ENCODE data around the gene TEX53. TPM values are rescaled to one million over a fixed set of nuclear protein-coding genes. Genes with fewer than 3 reads are reported as not detected.

TEX53 gene
- total RNA-seq, 4 donors from 2014 or later = not detected

DNA sequence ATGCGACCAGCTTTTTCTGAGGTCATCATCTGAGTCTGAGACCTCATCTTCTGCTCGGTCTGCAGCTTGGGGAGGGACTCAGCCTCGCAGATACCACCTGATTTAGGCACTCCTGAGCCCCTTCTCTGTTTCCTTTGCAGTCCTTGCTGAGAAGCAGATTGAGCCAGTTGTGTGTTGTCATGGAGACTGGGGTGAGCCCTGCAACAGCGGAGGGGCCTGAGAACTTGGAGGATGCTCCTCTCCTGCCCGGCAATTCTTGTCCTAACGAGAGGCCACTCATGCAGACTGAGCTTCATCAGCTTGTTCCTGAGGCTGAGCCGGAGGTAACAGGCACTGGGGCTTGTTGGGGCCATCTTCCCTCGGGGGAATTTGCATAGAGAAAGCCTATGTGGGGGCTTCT lies 19.2 kb downstream of the TEX53 start:
- Histone ChIP-seq H3K27me3 (no peaks in the 10 kb centered on the region), H3K4me3 (no peak overlapping the region), H3K27ac (no peak overlapping the region), H3K4me1 (no peaks in the 10 kb centered on the region), H3K9me3 (no peaks in the 10 kb centered on the region), H3K36me3 (peaks cover 0 to 63% of the 10 kb centered on the region in 2 donors)
- intact Hi-C loops (cut with DNase I; ENCODE audit: low total_unique reads) (no loop called here), in situ Hi-C loops (cut with MboI; ENCODE audit: low sequenced_read_pairs in 4 of 4) (loop anchor here in 1 of 4 donors (25.0 kb wide), 1 partner anchor 151 kb away; no protein-coding TSS in a partner anchor)
- no peak for ATAC-seq
- TF ChIP-seq CTCF (IDR thresholded peaks at IDR 0.05 in 4 of 5, conservative IDR thresholded peaks at IDR 0.05 in 1 of 5) = no peak
- TF ChIP-seq POLR2A (IDR thresholded peaks at IDR 0.05) = no peak
- no peak for DNase-seq

DNA sequence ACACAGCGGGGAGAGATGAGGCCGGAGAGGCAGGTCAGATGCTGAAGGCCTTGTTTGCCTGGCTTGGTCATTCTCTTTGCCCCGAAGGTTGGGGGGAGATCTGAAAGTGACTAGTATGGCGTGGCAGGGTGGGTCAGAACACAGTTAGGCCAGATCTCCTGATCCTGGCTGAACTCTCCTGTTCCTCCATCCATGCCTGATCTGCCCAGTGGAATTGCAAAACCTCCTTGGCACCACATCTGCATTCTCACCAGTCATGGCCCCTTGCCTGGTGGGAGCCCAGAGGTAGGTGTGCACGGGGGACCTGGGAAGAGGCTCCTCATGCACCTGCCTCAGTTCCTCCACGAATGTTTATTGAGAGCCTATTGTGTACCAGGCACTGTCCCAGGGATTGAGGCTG lies 23.2 kb downstream of the TEX53 start:
- peaks cover 0 to 54% of the 10 kb centered on the region in 2 donors for H3K36me3 ChIP-seq
- no peak overlapping the region for H3K27ac ChIP-seq
- no peaks in the 10 kb centered on the region for H3K9me3 ChIP-seq
- TF ChIP-seq POLR2A (IDR thresholded peaks at IDR 0.05) (no peak), CTCF (IDR thresholded peaks at IDR 0.05 in 4 of 5, conservative IDR thresholded peaks at IDR 0.05 in 1 of 5) (no peak)
- H3K4me3 ChIP-seq = no peak overlapping the region
- no peak for DNase-seq
- in situ Hi-C loops (cut with MboI; ENCODE audit: low sequenced_read_pairs in 4 of 4) (loop anchor here in 1 of 4 donors (25.0 kb wide), 1 partner anchor 147 kb away; no protein-coding TSS in a partner anchor), intact Hi-C loops (cut with DNase I; ENCODE audit: low total_unique reads) (no loop called here)
- no peak for ATAC-seq
- no peaks in the 10 kb centered on the region for H3K27me3 ChIP-seq
- no peaks in the 10 kb centered on the region for H3K4me1 ChIP-seq

- Histone ChIP-seq H3K4me1 (no peaks in the 10 kb centered on the region), H3K4me3 (no peak overlapping the region), H3K27me3 (no peaks in the 10 kb centered on the region), H3K36me3 (peaks cover 0 to 55% of the 10 kb centered on the region in 2 donors), H3K9me3 (no peaks in the 10 kb centered on the region), H3K27ac (no peak overlapping the region)
- in situ Hi-C loops (cut with MboI; ENCODE audit: low sequenced_read_pairs in 4 of 4) = loop anchor here in 1 of 4 donors (25.0 kb wide), 1 partner anchor 146 kb away; no protein-coding TSS in a partner anchor
- intact Hi-C loops (cut with DNase I; ENCODE audit: low total_unique reads) = no loop called here
- no peak for TF ChIP-seq CTCF (IDR thresholded peaks at IDR 0.05 in 4 of 5, conservative IDR thresholded peaks at IDR 0.05 in 1 of 5)
- no peak for TF ChIP-seq POLR2A (IDR thresholded peaks at IDR 0.05)
- no peak for DNase-seq
- no peak for ATAC-seq
Observed at GRCh38 chr9:114633438-114634089, 24.0 kb downstream of the TEX53 start.

DNA sequence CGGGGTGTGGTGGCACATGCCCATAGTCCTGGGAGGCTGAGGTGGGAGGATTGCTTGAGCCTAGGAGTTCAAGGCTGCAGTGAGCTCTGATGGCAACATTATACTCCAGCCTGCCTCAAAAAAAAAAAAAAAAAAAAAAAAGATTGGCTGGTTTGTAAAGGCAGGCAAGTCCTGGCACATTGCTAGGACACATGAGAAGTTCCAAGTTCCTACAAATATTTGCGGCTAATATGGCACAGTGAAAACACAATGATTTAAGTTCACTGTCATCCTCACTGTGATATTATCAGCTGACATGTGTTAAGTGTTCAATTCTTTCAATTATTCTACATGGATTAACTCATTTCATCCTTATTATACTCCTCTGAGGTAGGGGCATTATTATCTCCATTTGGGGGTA lies 26.4 kb downstream of the TEX53 start:
- H3K9me3 ChIP-seq = no peaks in the 10 kb centered on the region
- peaks cover 0 to 49% of the 10 kb centered on the region in 2 donors for H3K36me3 ChIP-seq
- TF ChIP-seq POLR2A (IDR thresholded peaks at IDR 0.05) = no peak
- TF ChIP-seq CTCF (IDR thresholded peaks at IDR 0.05 in 4 of 5, conservative IDR thresholded peaks at IDR 0.05 in 1 of 5) = no peak
- no peaks in the 10 kb centered on the region for H3K27me3 ChIP-seq
- intact Hi-C loops (cut with DNase I; ENCODE audit: low total_unique reads) = no loop called here
- no peaks in the 10 kb centered on the region for H3K4me1 ChIP-seq
- no peak for ATAC-seq
- DNase-seq = no peak
- in situ Hi-C loops (cut with MboI; ENCODE audit: low sequenced_read_pairs in 4 of 4) = loop anchor here in 1 of 4 donors (25.0 kb wide), 1 partner anchor 144 kb away; no protein-coding TSS in a partner anchor
- H3K4me3 ChIP-seq = no peak overlapping the region
- H3K27ac ChIP-seq = no peak overlapping the region
